GM13977 (cell line): ENCODE measurements around the gene STON1.

Source experiments
- DNase-seq: peaks from one replicate; pipeline ENCODE4 v3.0.0; 2012; ENCODE audit warnings: low spot score
- CTCF ChIP-seq: IDR thresholded peaks from 2 replicates; pipeline ENCODE4 v1.5.1; 2012; ENCODE audit warnings: mild to moderate bottlenecking, control low read depth; ENCODE audit not compliant: insufficient read depth; ENCODE audit errors: extremely low read depth, missing control alignments
- in situ Hi-C: fragments of 300-500 bp; cut with MboI; formaldehyde crosslinking; loops from one replicate; pipeline ENCODE4 v1.12.0; 2022; ENCODE audit warnings: low sequenced_read_pairs, low pct_unique_long_range_greater_than_20kb, mixed read lengths, inconsistent platforms; ENCODE audit not compliant: unreplicated experiment

STON1 gene

GRCh38 chr2:48626047-48626446 lies 96.1 kb downstream of the STON1 start:
- no peak for TF ChIP-seq CTCF
- DNase-seq: no peak
- in situ Hi-C loops: no loop called here

- no peak for DNase-seq
- in situ Hi-C loops: no loop called here
- TF ChIP-seq CTCF: no peak
Measured at GRCh38 chr2:48633143-48633542, 103.2 kb downstream of the STON1 start.

- in situ Hi-C loops: no loop called here
- no peak for TF ChIP-seq CTCF
- no peak for DNase-seq
Measured at GRCh38 chr2:48635786-48636185, 105.8 kb downstream of the STON1 start.

GRCh38 chr2:48638261-48638660 lies 108.3 kb downstream of the STON1 start:
- in situ Hi-C loops: no loop called here
- TF ChIP-seq CTCF: no peak

More at GRCh38 chr2:48638261-48638660, 108.3 kb downstream of the STON1 start:
- no peak for DNase-seq
